ENCODE results near the gene GRM4. TPM values are rescaled to one million over a fixed set of nuclear protein-coding genes. Genes with fewer than 3 reads are reported as not detected.

The GRM4 gene
- polyA plus RNA-seq, 1 of the 3 experiments (the other 2 are of a cell fraction): not detected

DNA sequence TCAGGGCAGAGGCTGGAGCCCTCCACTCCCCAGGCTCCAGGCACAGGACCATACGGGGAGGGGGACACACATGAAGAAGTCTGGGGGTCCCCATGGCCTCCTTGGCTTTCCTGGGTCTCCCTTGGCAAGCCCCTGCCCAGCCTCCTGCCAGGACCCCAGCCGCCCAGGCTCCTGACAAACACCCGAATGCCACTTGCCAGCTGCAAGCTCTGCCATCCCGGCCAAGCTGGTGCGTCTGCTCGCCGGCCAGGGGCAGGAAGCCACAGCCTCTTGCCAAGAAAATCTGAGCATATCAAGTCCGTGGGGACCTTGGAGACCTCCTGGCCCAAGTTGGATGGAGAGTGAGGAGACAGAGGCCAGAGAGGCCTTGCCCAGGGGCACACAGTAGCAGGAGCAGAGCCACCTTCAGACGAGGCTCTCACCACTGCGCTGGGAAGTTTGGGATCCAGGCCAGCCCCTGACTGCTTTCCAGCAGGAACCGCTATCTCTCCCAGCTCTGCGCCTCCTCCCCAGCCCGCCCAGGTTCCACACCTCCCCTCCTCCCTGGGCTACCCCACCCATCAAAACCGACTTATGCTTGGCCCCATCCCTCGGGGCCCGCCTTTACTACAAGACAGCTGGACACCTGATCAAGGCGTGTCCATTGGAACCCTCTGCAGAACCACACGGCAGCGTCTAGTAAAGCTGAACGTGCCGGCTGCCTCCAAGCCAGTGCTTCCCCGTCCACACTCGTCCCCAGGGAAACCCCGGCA lies 80.2 kb downstream of the GRM4 start:
- peak; percentile 54 for DNase-seq
- Histone ChIP-seq H3K27me3 (ENCODE audit: insufficient read depth) (peaks cover 8% of the 10 kb centered on the region), H3K9me2 (no peaks in the 10 kb centered on the region), H3K36me3 (replicated peaks in 1 of 2; ENCODE audit: control insufficient read depth in 1 of 2, insufficient read depth in 2 of 2, low read length in 1 of 2) (no peaks in the 10 kb centered on the region), H2AFZ (ENCODE audit: low read depth) (no peak overlapping the region), H3K4me2 (no peak overlapping the region), H3K4me1 (ENCODE audit: control insufficient read depth in 1 of 2, insufficient read depth in 2 of 2, low read depth in 1 of 2, low read length in 1 of 2) (peaks cover 0 to 11% of the 10 kb centered on the region in 2 experiments; a peak in 1 of 4 replicates), H3K4me3 (ENCODE audit: low read depth in 2 of 2, low read length in 1 of 2) (no peak overlapping the region), H3K9ac (no peak overlapping the region), H3K9me3 (no peaks in the 10 kb centered on the region), H3F3A (replicated peaks; ENCODE audit: insufficient read depth) (no peaks in the 10 kb centered on the region), H3K79me2 (ENCODE audit: insufficient read depth) (no peaks in the 10 kb centered on the region), H3K27ac (ENCODE audit: low read depth in 2 of 2, low read length in 1 of 2) (no peak overlapping the region), H4K20me1 (ENCODE audit: insufficient read depth) (no peaks in the 10 kb centered on the region)
- TF ChIP-seq JUND (IDR thresholded peaks at IDR 0.05) (no peak), TEAD4 (IDR thresholded peaks at IDR 0.05; ENCODE audit: borderline replicate concordance, insufficient read depth) (no peak), ZBTB33 (IDR thresholded peaks at IDR 0.05; ENCODE audit: borderline replicate concordance, low read depth) (no peak), RCOR1 (IDR thresholded peaks at IDR 0.05; ENCODE audit: low read length) (no peak), GATA2 (CRISPR knock-in tag; IDR thresholded peaks at IDR 0.05) (no peak), PBX3 (IDR thresholded peaks at IDR 0.05) (no peak), SIN3A (IDR thresholded peaks at IDR 0.05; ENCODE audit: borderline replicate concordance, low read depth, low read length) (no peak), NRF1 (IDR thresholded peaks at IDR 0.05; ENCODE audit: low read depth, low read length) (no peak), RXRA (IDR thresholded peaks at IDR 0.05; ENCODE audit: borderline replicate concordance, low read depth) (no peak), FOSL2 (IDR thresholded peaks at IDR 0.05; ENCODE audit: borderline replicate concordance, low read depth) (no peak), MXI1 (IDR thresholded peaks at IDR 0.05; ENCODE audit: low read depth, low read length) (no peak), USF2 (IDR thresholded peaks at IDR 0.05; ENCODE audit: borderline replicate concordance, low read depth, low read length) (no peak), RAD21 (IDR thresholded peaks at IDR 0.05; ENCODE audit: low read length) (no peak), CTCF (IDR thresholded peaks at IDR 0.05) (no peak), SMC3 (IDR thresholded peaks at IDR 0.05; ENCODE audit: low read depth, low read length) (no peak), RFX5 (IDR thresholded peaks at IDR 0.05; ENCODE audit: low read length) (no peak), TAF1 (IDR thresholded peaks at IDR 0.05; ENCODE audit: borderline replicate concordance, low read depth, low read length) (no peak)
- TF ChIP-seq, protein P1, sequence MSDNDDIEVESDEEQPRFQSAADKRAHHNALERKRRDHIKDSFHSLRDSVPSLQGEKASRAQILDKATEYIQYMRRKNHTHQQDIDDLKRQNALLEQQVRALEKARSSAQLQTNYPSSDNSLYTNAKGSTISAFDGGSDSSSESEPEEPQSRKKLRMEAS (IDR thresholded peaks at IDR 0.05; ENCODE audit: low read depth): no peak
- TF ChIP-seq, protein P2, sequence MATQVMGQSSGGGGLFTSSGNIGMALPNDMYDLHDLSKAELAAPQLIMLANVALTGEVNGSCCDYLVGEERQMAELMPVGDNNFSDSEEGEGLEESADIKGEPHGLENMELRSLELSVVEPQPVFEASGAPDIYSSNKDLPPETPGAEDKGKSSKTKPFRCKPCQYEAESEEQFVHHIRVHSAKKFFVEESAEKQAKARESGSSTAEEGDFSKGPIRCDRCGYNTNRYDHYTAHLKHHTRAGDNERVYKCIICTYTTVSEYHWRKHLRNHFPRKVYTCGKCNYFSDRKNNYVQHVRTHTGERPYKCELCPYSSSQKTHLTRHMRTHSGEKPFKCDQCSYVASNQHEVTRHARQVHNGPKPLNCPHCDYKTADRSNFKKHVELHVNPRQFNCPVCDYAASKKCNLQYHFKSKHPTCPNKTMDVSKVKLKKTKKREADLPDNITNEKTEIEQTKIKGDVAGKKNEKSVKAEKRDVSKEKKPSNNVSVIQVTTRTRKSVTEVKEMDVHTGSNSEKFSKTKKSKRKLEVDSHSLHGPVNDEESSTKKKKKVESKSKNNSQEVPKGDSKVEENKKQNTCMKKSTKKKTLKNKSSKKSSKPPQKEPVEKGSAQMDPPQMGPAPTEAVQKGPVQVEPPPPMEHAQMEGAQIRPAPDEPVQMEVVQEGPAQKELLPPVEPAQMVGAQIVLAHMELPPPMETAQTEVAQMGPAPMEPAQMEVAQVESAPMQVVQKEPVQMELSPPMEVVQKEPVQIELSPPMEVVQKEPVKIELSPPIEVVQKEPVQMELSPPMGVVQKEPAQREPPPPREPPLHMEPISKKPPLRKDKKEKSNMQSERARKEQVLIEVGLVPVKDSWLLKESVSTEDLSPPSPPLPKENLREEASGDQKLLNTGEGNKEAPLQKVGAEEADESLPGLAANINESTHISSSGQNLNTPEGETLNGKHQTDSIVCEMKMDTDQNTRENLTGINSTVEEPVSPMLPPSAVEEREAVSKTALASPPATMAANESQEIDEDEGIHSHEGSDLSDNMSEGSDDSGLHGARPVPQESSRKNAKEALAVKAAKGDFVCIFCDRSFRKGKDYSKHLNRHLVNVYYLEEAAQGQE (IDR thresholded peaks at IDR 0.05; ENCODE audit: low read depth, low read length): no peak
- TF ChIP-seq, protein P3, sequence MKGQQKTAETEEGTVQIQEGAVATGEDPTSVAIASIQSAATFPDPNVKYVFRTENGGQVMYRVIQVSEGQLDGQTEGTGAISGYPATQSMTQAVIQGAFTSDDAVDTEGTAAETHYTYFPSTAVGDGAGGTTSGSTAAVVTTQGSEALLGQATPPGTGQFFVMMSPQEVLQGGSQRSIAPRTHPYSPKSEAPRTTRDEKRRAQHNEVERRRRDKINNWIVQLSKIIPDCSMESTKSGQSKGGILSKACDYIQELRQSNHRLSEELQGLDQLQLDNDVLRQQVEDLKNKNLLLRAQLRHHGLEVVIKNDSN (IDR thresholded peaks at IDR 0.05; ENCODE audit: borderline replicate concordance, low read depth): no peak
- ChIA-PET CTCF (interaction anchor here (1.2 to 6.2 kb wide), 2 partner anchors 11 to 38 kb away, joined by 4 to 38 read pairs; no protein-coding TSS in a partner anchor), POLR2A (interaction anchor here (1.0 kb wide), 1 partner anchor 10 kb away, joined by 4 read pairs; no protein-coding TSS in a partner anchor)
- 28% methylated on average over 18 of the region's 24 CpGs for WGBS (ENCODE audit: low lambda C conversion rate)

Measured in SK-N-SH (cell line).